Body of pancreas (tissue), 4 donors: ENCODE results near the gene ATP10A.

Experiments used
- CTCF ChIP-seq, 7 experiments: fragments of 450-650 bp in 4 of 7; fragments of 200-600 bp in 3 of 7; sonication (generic) in 3 of 7; IDR thresholded peaks; one replicate each; pipeline ENCODE4 v1.5.1; 2016 to 2019; ENCODE audit warnings: antibody characterized with exemption in 7 of 7
- POLR2A ChIP-seq, 3 donors: fragments of 450-650 bp; IDR thresholded peaks; one replicate each; pipeline ENCODE4 v1.6.1; 2016; ENCODE audit warnings: antibody characterized with exemption in 3 of 3, mild to moderate bottlenecking in 2 of 3

DNA sequence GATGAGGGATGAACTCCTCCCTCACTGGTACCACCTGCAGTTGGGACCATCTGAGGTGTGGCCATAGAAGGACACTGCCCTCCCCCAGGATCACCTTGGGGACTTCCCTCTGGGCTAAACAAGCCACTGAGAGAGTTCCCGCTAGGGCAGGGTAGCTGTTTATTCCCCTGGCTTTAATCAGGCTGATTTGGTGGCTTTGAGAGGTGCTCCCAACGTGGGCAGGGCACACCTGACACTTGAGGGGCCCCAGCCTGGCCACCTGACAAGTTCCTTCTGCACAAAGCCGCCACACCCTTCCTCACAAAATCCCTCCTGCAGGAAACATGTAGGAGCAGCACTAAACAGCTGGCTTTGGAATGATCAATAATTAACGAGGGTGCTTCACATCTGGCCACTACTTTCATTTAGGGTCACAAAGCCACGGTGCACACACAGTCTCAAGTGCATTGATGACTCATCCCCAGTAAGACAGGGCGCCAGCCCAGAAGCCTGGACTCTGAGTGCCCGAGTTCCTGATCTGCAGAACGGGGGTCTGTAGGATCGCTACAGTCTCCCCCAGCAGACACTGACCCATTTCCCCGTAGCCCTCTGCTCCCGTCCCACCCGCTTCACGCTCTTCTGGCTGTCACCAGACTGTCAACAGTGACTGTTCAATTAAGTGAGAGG lies 75.1 kb downstream of the ATP10A start:
- TF ChIP-seq CTCF (IDR thresholded peaks at IDR 0.05) (no peak), POLR2A (IDR thresholded peaks at IDR 0.05) (no peak)
